WTC11 (cell line): Measurements from ENCODE around the gene P2RX6.
"Not testable (repeated sequence)": the region's sequence is repeated elsewhere in the genome, so short reads cannot be mapped to it uniquely, and the experiment has no call there.

Experiments
- ZNF423 ChIP-seq: fragments of 250-450 bp; sonication (Bioruptor Pico); IDR thresholded peaks from 2 replicates; pipeline ENCODE4 v2.1.2; 2022; ENCODE audit warnings: mild to moderate bottlenecking, moderate library complexity
- TF ChIP-seq, protein P1 (sequence below): sonication (generic); formaldehyde crosslinking; IDR thresholded peaks from 2 replicates; pipeline ENCODE4 v1.8.1; 2023; ENCODE audit warnings: mild to moderate bottlenecking, missing genetic modification reagents, moderate library complexity
- TF ChIP-seq, protein P2 (sequence below): fragments of 200-600 bp; IDR thresholded peaks from 2 replicates; pipeline ENCODE4 v1.8.0; 2022; ENCODE audit warnings: antibody characterized with exemption

DNA sequence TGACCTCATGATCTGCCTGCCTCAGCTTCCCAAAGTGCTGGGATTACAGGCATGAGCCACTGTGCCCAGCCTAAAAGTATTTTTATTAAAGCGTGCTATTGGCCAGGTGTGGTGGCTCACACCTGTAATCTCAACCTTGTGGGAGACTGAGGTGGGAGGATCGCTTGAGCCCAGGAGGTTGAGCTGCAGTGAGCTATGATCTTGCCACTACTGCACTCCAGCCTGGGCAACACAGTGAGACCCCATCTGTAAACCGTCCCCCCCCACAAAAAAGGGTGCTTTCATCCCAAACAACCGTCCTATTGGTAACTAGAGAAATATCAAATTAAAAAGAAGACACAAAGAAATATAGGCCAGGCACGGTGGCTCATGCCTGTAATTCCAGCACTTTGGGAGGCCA lies 24.2 kb downstream of the P2RX6 start:
- TF ChIP-seq, protein P1, sequence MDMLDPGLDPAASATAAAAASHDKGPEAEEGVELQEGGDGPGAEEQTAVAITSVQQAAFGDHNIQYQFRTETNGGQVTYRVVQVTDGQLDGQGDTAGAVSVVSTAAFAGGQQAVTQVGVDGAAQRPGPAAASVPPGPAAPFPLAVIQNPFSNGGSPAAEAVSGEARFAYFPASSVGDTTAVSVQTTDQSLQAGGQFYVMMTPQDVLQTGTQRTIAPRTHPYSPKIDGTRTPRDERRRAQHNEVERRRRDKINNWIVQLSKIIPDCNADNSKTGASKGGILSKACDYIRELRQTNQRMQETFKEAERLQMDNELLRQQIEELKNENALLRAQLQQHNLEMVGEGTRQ, result not testable (repeated sequence)
- TF ChIP-seq, protein P2, sequence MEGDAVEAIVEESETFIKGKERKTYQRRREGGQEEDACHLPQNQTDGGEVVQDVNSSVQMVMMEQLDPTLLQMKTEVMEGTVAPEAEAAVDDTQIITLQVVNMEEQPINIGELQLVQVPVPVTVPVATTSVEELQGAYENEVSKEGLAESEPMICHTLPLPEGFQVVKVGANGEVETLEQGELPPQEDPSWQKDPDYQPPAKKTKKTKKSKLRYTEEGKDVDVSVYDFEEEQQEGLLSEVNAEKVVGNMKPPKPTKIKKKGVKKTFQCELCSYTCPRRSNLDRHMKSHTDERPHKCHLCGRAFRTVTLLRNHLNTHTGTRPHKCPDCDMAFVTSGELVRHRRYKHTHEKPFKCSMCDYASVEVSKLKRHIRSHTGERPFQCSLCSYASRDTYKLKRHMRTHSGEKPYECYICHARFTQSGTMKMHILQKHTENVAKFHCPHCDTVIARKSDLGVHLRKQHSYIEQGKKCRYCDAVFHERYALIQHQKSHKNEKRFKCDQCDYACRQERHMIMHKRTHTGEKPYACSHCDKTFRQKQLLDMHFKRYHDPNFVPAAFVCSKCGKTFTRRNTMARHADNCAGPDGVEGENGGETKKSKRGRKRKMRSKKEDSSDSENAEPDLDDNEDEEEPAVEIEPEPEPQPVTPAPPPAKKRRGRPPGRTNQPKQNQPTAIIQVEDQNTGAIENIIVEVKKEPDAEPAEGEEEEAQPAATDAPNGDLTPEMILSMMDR, result not testable (repeated sequence)
- TF ChIP-seq ZNF423 (CRISPR knock-in tag), result not testable (repeated sequence)
